ENCODE results near the gene HELZ. TPM values are rescaled to one million over a fixed set of nuclear protein-coding genes. Genes with fewer than 3 reads are reported as not detected.

HELZ gene
- total and polyA plus RNA-seq, 2 of the 8 experiments (the other 6 are each of a cell fraction or from before 2014, with no cell fraction given) = 10.0 to 48.7 TPM

DNA sequence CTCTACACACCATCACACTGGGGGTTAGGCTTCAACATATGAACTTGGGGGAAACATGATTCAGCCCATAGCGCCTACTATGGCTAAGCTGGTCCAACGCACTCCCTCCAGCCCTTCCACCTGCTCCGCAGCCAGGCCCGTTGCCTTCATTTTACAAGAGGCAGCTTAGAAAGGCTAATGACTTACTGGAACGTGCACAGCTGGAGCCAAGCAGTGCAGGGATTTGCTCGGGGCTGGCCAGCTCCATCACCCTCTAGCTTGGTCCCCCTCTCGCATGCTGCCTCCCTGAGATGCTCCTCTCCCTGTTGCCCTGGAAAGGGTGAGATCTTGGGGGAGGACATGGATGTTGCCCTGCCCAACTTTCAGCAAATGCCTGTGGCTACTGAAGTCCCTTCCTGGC lies 203.5 kb downstream of the HELZ start:
- H2BK15ac ChIP-seq (ENCODE audit: low read length) = no peak overlapping the region
- no peaks in the 10 kb centered on the region for H3K23me2 ChIP-seq (ENCODE audit: low read depth, low read length)
- no peak overlapping the region for H2AK5ac ChIP-seq (ENCODE audit: low read depth, low read length)
- H3K9me3 ChIP-seq (ENCODE audit: insufficient read depth in 2 of 2, low read depth in 1 of 2, low read length in 1 of 2) = no peaks in the 10 kb centered on the region
- no peaks in the 10 kb centered on the region; a peak in 1 of 8 replicates for H3K36me3 ChIP-seq (ENCODE audit: control insufficient read depth in 2 of 4, insufficient read depth in 4 of 4, low read length in 3 of 4)
- no peaks in the 10 kb centered on the region for H3K79me1 ChIP-seq (ENCODE audit: low read depth, low read length)
- no peak overlapping the region for H4K91ac ChIP-seq (replicated peaks; ENCODE audit: insufficient read length, low read length)
- H3K4me3 ChIP-seq (ENCODE audit: extremely low read depth in 1 of 4, insufficient read depth in 2 of 4, low read depth in 3 of 4, low read length in 4 of 4) = no peak overlapping the region
- no peak overlapping the region for H3K4ac ChIP-seq (replicated peaks; ENCODE audit: insufficient read length, low read depth, low read length)
- H2BK12ac ChIP-seq (ENCODE audit: low read depth, low read length) = no peak overlapping the region
- H3K14ac ChIP-seq (ENCODE audit: insufficient read length) = no peak overlapping the region
- H4K8ac ChIP-seq (ENCODE audit: extremely low read depth, insufficient read depth, low read length) = no peak overlapping the region
- H3K79me2 ChIP-seq (ENCODE audit: control insufficient read depth in 1 of 2, insufficient read depth in 2 of 2, low read length in 2 of 2) = no peaks in the 10 kb centered on the region
- H3K18ac ChIP-seq (ENCODE audit: extremely low read depth, low read length) = no peak overlapping the region
- H3K4me1 ChIP-seq (replicated peaks in 1 of 4; ENCODE audit: control insufficient read depth in 3 of 4, insufficient read depth in 4 of 4, low read length in 3 of 4) = 0 out of 7 replicates have a peak, but pooled peaks cover 0 to 3% (median under 1%) of the 10 kb centered on the region in 4 experiments
- H3K56ac ChIP-seq (replicated peaks; ENCODE audit: insufficient read length, low read depth, low read length) = no peak overlapping the region
- no peak overlapping the region for H2BK20ac ChIP-seq (ENCODE audit: low read length)
- WGBS, 2 experiments (ENCODE audit: extremely low coverage in 1 of 2, insufficient coverage in 1 of 2, insufficient read length in 1 of 2, insufficient replicate concordance in 2 of 2, low coverage in 1 of 2, low lambda C conversion rate in 2 of 2, missing lambda C conversion rate in 1 of 2) = 82% methylated on average over 7 of the region's 7 CpGs; no CpG with 5 or more reads in 1 of the 2 experiments
- no peak overlapping the region for H3K27ac ChIP-seq (ENCODE audit: low read depth, low read length)
- H2BK5ac ChIP-seq (ENCODE audit: low read depth, low read length) = 0 out of 2 replicates have a peak overlapping the region, but pooled peaks have one; percentile 16
- FAIRE-seq (no peak), DNase-seq (ENCODE audit: low read depth in 1 of 2, low spot score in 2 of 2) (no peak)
- H2BK120ac ChIP-seq (replicated peaks; ENCODE audit: low read depth, low read length) = no peak overlapping the region
- no peak overlapping the region for H3K9ac ChIP-seq (replicated peaks in 1 of 4; ENCODE audit: extremely low read depth in 1 of 4, low read depth in 3 of 4, low read length in 3 of 4)
- H3K27me3 ChIP-seq (replicated peaks in 1 of 4; ENCODE audit: control insufficient read depth in 3 of 4, extremely low read depth in 1 of 4, insufficient read depth in 3 of 4, low read length in 3 of 4) = no peaks in the 10 kb centered on the region
- CTCF ChIA-PET (ENCODE audit: partially characterized antibody) = interaction anchor here (0.6 to 1.7 kb wide), 3 partner anchors 19 to 149 kb away, joined by 3 to 15 read pairs (median 3); no protein-coding TSS in a partner anchor
- no peak overlapping the region for H3K23ac ChIP-seq (ENCODE audit: insufficient read length)
- POLR2A ChIA-PET (ENCODE audit: partially characterized antibody) = no interaction called here
- no peak overlapping the region for H4K5ac ChIP-seq (ENCODE audit: insufficient read length, low read depth, low read length)
- no peak overlapping the region for H2AFZ ChIP-seq (ENCODE audit: low read length)
- no peak overlapping the region for H3K4me2 ChIP-seq (ENCODE audit: insufficient read depth in 1 of 2, low read depth in 2 of 2, low read length in 2 of 2)
- H4K20me1 ChIP-seq (replicated peaks in 1 of 2; ENCODE audit: control insufficient read depth in 1 of 2, insufficient read depth in 2 of 2, low read length in 2 of 2) = no peaks in the 10 kb centered on the region
- TF ChIP-seq YY1 (IDR thresholded peaks at IDR 0.05; ENCODE audit: low read depth, low read length) (no peak), JUND (IDR thresholded peaks at IDR 0.05; ENCODE audit: low read length) (no peak), RNF2 (IDR thresholded peaks at IDR 0.05; ENCODE audit: borderline replicate concordance, low read depth, low read length, missing control alignments, poor library complexity, severe bottlenecking) (no peak), CTBP2 (IDR thresholded peaks at IDR 0.05; ENCODE audit: borderline replicate concordance, insufficient read depth, insufficient read length, low read length) (no peak), EGR1 (IDR thresholded peaks at IDR 0.05; ENCODE audit: borderline replicate concordance, low read depth, low read length) (no peak), RXRA (IDR thresholded peaks at IDR 0.05; ENCODE audit: insufficient read depth, low read depth, low read length) (no peak), MAX (IDR thresholded peaks at IDR 0.05) (no peak), BACH1 (IDR thresholded peaks at IDR 0.05; ENCODE audit: low read length) (no peak), ATF2 (IDR thresholded peaks at IDR 0.05; ENCODE audit: low read length) (no peak), GABPA (IDR thresholded peaks at IDR 0.05; ENCODE audit: borderline replicate concordance, insufficient read depth, low read length) (no peak), HDAC6 (IDR thresholded peaks at IDR 0.05; ENCODE audit: low read depth, low read length) (no peak), SRF (IDR thresholded peaks at IDR 0.05; ENCODE audit: low read depth, low read length) (no peak)
